Sciatic nerve (tissue), 2 donors: ENCODE results near the gene TREM2. TPM values are rescaled to one million over a fixed set of nuclear protein-coding genes. Genes with fewer than 3 reads are reported as not detected.

ENCODE experiments used
- ATAC-seq: fragments of 200-7000 bp; cut with Tn5 transposase; one replicate; pipeline ENCODE4 v1.9.1; 2020; ENCODE audit warnings: mild to moderate bottlenecking, moderate library complexity
- DNase-seq: peaks from one replicate; pipeline ENCODE4 v3.0.0-alpha.2; 2020; ENCODE audit warnings: low spot score
- intact Hi-C: fragments of 100-400 bp; cut with DNase I; formaldehyde crosslinking; loops from one replicate; pipeline ENCODE4 v1.14.2; 2022
- total RNA-seq: library from RNA; stranded (reverse); fragmentation: NEBNext Ultra II Directional; extraction: Animal tissue kit (Norgen Biotek cat#: 25700); gene quantifications from one replicate; pipeline ENCODE4 v1.2.1, GENCODE V29; 2021
- donor health status: DM: no; HTN: no; CAD: no.
- donor health status: DM: no; HTN: no; CAD: no.

The TREM2 gene
- total RNA-seq, 1 donor from 2014 or later: 8.8 TPM

GRCh38 chr6:41187924-41188886 is 25.3 kb upstream of the TREM2 start:
- no peak for DNase-seq

DNA sequence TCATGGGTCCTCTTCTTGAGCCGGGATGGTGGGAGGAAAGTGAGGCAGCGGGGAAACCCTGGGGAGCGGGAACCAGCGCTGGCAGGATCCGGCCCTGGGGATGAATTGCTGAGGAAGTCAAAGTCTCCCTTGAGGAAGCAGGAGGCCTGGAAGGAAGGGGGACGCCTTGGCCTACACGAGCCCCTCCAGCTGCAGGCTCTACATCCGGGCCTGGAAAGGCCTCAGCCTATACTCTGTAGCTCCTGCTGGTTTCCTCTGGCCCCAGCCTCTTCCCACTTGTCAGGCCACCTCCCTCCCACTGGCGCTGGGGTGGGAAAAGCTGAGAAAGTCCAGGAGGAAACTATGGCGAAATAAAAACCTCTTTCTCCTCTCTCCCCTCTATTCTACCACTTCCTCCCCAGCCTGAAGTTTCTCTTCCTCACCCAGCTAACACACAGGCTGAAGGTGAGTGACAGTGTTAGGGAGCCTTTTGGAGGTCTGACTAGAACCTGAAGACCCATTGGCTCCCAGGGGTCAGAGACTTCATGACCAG is 23.2 kb upstream of the TREM2 start:
- ATAC-seq: peak; percentile 26
- DNase-seq: no peak
- intact Hi-C loops: no loop called here

More at GRCh38 chr6:41187924-41188886, 25.3 kb upstream of the TREM2 start:
- intact Hi-C loops: no loop called here
- no peak for ATAC-seq

DNA sequence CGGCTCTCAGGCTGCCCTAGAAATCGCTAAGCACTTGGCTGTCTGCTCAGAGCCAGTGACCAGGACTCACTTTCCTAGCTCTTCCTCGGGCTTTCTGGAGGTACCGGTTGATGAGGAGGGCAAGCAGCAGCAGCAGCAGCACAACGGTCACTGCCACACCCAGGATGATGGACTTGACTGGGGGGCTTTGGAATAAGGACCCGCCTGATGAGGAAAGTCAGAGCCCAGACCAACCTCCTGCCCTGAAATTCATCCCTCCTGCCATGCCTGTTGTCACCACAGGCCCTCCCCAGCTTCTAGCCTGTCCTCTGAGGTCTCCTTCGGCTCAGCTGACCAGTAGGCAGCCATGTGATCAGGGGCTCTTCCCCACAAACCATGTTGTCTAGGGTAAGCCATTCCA is 21.8 kb upstream of the TREM2 start:
- no peak for DNase-seq
- no peak for ATAC-seq
- intact Hi-C loops: no loop called here

- ATAC-seq (peak; percentile 81), DNase-seq (no peak)
Observed at GRCh38 chr6:41182069-41183034, 19.4 kb upstream of the TREM2 start.

DNA sequence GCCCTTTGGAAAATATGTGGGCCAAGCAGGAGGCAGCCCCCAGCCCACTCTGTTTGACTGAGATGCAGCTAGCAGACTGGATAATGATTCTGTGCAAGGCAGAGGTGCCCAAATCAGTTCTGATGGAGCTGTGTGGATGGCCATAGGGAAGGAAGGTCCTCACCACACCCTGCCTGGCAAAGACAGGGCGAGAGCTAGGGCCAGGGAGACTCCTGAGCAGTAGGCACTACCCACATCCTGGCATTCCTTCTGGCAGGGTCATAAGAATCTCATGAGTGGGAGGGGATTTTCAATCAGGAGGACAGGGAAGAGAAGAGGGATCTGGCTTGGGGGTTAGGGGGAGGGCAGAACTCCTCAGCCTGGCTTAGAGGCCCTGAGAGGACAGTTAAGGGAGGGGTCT is 18.6 kb upstream of the TREM2 start:
- DNase-seq (no peak), ATAC-seq (no peak)
- intact Hi-C loops: no loop called here

More at GRCh38 chr6:41182069-41183034, 19.4 kb upstream of the TREM2 start:
- intact Hi-C loops: no loop called here

DNA sequence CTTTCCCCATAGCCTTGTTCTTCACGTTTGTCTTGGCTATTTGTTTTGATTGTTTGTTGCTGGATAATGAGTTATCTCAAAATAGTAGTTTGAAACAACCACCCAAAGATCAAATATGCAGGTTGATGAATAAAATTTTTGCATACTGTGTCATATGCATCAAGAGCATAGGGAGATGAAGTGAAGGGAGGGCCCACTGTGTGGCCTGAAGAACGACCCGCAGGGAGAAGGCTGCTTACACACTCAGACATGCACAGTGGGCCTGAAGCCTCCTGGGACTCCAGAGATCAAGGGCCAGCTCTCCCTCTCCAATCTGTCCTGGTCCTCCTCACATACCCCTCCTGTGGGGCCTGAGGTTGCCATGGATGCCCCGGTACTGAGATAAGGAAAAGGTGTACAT is 16.2 kb upstream of the TREM2 start:
- intact Hi-C loops: no loop called here
- DNase-seq: no peak
- ATAC-seq: no peak

- DNase-seq: no peak
- intact Hi-C loops: no loop called here
- no peak for ATAC-seq
Observed at GRCh38 chr6:41177695-41178094, 14.8 kb upstream of the TREM2 start.

- no peak for DNase-seq
- ATAC-seq: no peak
- intact Hi-C loops: no loop called here
Observed at GRCh38 chr6:41177287-41177686, 14.4 kb upstream of the TREM2 start.

DNA sequence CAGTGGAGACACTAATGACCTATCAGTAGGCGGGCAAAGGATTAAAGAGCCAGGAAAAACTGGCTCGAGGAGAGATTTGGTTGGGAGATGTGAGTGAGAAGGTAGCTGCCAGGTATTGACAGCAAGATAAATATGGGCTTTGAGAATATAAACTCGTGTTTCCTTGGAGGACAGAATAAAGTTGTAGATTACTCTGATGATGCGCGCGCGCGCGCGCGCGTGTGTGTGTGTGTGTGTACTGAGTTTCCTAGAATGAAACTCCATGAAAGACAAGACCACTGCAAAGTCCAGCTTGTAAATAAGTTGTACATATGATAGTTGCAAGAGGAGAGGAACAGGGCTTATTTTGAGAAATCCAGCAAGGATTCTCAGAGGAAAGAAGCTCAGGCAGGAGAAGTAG is 13.3 kb upstream of the TREM2 start:
- ATAC-seq (no peak), DNase-seq (no peak)
- intact Hi-C loops: no loop called here

DNA sequence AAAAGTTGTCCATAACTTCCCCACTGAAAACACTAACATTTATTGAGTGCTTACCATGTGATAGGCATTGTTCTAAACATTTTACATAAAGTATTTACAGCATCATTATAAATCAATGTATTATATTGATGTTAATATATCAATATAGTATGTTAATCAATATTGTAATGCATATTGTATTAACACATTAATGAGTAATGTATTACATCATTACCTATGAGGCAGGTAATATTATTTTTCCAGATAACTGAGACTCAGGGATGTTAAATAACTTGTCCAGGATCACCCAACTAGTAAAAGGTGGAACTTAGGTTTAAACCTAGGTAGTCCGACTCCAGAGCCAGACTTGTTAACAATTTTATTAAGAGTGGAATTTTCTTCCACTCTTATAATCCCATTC is 12.2 kb upstream of the TREM2 start:
- ATAC-seq (no peak), DNase-seq (no peak)
- intact Hi-C loops: no loop called here

- ATAC-seq: no peak
- intact Hi-C loops: no loop called here
- no peak for DNase-seq
Observed at GRCh38 chr6:41174610-41175009, 11.7 kb upstream of the TREM2 start.

GRCh38 chr6:41171908-41172307 is 9.0 kb upstream of the TREM2 start:
- no peak for DNase-seq
- intact Hi-C loops: no loop called here
- ATAC-seq: no peak

DNA sequence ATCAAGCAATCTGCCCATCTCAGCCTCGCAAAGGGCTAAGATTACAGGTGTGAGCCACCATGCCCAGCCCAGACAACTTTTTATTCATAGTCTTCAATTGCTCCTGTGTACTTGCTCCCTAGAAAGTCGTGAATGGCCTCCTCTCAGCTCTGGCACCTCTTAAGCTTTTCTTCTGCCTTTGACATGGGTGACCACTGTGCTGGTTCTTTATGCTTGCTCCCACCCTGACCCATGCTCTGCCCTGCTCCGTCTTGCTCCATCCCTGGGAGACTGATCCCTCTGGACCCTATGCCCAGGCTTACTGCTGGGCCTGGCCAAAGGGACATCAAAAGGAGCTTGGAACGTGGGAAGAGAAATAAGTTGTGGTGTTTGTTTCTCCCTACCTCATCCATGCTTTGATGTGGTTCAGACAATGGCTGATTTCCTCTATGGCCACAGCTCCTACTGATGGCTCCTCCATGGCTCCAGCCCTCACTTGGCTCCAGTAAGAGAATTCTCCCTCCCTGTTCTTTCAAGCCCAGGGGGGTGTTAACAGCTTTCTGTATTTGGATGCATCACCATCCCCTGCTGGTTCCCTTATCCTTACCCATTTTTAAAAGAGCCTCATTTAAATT is 7.7 kb upstream of the TREM2 start:
- ATAC-seq: no peak
- no peak for DNase-seq
- intact Hi-C loops: no loop called here

DNA sequence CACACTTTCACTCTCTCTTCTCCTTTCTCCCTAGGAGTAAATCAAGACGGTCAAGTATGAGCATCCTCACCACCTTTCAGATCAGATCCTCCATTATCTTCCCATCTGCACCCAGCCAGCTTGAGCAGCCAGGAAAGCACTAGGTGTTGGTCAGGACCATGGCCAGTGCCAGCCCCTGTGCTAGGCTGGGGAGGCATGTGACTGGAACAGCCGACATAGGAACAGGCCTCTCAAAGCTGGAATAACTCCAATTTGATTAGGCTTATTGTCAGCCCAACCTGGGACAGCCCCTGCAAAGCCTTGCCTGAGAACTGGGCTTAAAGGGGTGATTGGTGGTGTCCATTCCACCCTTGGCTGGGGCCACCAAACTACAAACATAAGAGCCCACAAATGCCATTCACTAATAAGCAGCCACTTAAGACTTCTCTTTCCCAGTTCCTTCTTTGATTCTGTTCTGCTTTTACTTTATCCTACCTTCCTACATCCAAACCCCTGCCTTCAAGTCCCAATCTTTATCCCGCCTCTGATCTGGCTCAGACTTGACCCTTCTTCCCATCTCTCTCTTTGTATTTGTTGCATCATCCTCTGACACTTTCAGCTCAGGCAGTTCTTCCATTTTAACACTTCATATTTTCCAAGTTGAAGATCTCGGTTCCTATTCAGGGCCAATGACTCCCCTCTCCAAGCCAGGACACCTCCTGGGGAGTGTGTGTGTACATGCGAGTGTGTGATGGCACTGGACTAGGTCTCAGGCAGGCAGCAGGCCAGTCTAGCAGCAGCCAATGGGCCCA is 4.5 kb upstream of the TREM2 start:
- intact Hi-C loops: loop anchor here (5.0 kb wide), 1 partner anchor 165 kb away; no protein-coding TSS in a partner anchor
- no peak for ATAC-seq
- DNase-seq: no peak

GRCh38 chr6:41164551-41165120 is 1.7 kb upstream of the TREM2 start:
- DNase-seq (no peak), ATAC-seq (no peak)
- intact Hi-C loops: loop anchor here (5.0 kb wide), 1 partner anchor 162 kb away; no protein-coding TSS in a partner anchor

DNA sequence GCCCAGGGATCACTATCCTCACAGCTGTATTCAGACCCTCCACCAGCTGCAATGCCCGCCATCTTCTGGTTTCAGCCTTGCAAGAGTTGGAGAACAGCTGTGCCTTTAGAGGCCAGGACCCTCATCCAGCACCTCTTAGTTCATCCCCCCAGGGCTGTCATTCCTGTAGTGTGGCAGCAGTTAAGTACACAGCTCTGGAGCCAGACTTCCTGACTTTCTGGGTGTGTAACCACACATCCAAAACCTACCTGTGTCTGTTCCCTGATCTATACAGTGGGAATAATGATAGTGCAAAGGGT is 452 bp upstream of the TREM2 start:
- no peak for DNase-seq
- intact Hi-C loops: no loop called here
- no peak for ATAC-seq

DNA sequence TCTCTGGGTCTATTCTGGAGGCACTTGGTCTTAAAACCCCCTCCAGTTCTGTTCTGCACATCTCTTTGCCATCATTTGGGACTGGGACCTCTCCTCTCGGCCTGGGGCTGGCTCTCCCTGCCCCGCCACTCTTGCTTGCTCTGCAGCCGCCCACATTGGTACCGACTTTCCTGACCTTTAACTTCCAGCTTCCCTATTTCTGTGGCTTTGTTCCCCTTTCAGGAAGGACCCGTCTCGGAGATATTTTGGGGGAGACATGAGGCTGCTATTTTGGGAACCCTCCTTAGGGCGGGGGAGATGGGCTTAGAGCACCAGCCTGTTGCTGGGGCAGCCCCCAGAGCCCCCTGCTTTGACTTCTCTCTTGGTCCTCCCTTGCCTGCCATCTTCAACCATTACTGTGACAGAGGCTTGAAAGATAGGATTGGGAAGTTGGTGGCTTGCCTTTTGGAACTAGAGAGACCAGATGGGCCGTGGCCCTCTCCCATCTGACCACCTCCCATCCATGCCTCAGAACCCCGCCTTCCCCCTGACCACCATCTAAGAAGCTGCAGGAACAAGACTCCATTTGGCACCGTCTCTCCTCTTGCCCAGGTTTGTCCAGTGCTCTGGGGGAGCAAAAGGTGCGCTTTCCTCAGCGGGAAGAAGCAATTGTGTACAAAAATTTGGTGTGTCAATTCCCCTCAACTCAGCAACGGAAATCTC is 914 bp downstream of the TREM2 start:
- ATAC-seq: no peak
- intact Hi-C loops: no loop called here
- no peak for DNase-seq

- intact Hi-C loops: no loop called here
- ATAC-seq: no peak
- DNase-seq: no peak
Observed at GRCh38 chr6:41161380-41161779, 1.5 kb downstream of the TREM2 start.
